ENCODE measurements around the gene RAB10.
"Not testable (repeated sequence)": the region's sequence is repeated elsewhere in the genome, so short reads cannot be mapped to it uniquely, and the experiment has no call there.

The RAB10 gene

GRCh38 chr2:26033818-26034636, at the start of gene RAB10:
Gene RAB10, plus strand, starts transcription at chr2:26034084. Its CDS starts 525 bp downstream, at chr2:26034609.
- DNase-seq: peak; percentile 86 to 100 (median 98)

- DNase-seq: no peak
Measured at GRCh38 chr2:25988134-25988533, 45.8 kb upstream of the RAB10 start.

GRCh38 chr2:25989154-25989553, 44.7 kb upstream of the RAB10 start:
- no peak for DNase-seq

GRCh38 chr2:25991965-25992364, 41.9 kb upstream of the RAB10 start:
- no peak for DNase-seq

GRCh38 chr2:25992556-25992955, 41.3 kb upstream of the RAB10 start:
- DNase-seq: peak in 1 of 56 donors; percentile 22

GRCh38 chr2:25993049-25993448, 40.8 kb upstream of the RAB10 start:
- DNase-seq: no peak

- DNase-seq: no peak
Measured at GRCh38 chr2:25994509-25994908, 39.4 kb upstream of the RAB10 start.

GRCh38 chr2:25996844-25997243, 37.0 kb upstream of the RAB10 start:
- DNase-seq: no peak

GRCh38 chr2:25998816-25999383, 35.0 kb upstream of the RAB10 start:
- not testable (repeated sequence) for DNase-seq

GRCh38 chr2:25999406-25999805, 34.5 kb upstream of the RAB10 start:
- not testable (repeated sequence) for DNase-seq

GRCh38 chr2:26000561-26001082, 33.3 kb upstream of the RAB10 start:
- peak in 12 of 56 donors; percentile 11 to 84 (median 24) for DNase-seq

GRCh38 chr2:26001743-26002351, 32.0 kb upstream of the RAB10 start:
- DNase-seq: peak in 53 of 56 donors; percentile 29 to 91 (median 78)

GRCh38 chr2:26002632-26003310, 31.1 kb upstream of the RAB10 start:
- DNase-seq: peak in 10 of 56 donors; percentile 8 to 32 (median 24)

- DNase-seq: no peak
Measured at GRCh38 chr2:26008095-26008494, 25.8 kb upstream of the RAB10 start.

- peak in 23 of 56 donors; percentile 10 to 54 (median 34) for DNase-seq
Measured at GRCh38 chr2:26008851-26009566, 24.9 kb upstream of the RAB10 start.

GRCh38 chr2:26009567-26009963, 24.3 kb upstream of the RAB10 start:
- no peak for DNase-seq

- no peak for DNase-seq
Measured at GRCh38 chr2:26010943-26011342, 22.9 kb upstream of the RAB10 start.

GRCh38 chr2:26011609-26011989, 22.3 kb upstream of the RAB10 start:
- no peak for DNase-seq

- DNase-seq: peak in 6 of 56 donors; percentile 10 to 72 (median 28)
Measured at GRCh38 chr2:26011990-26012856, 21.7 kb upstream of the RAB10 start.

GRCh38 chr2:26013668-26014067, 20.2 kb upstream of the RAB10 start:
- no peak for DNase-seq

Measured in nucleus accumbens (tissue), 56 donors.